Astrocyte of the spinal cord (primary cell): ENCODE data around the gene HTT.
"Not testable (repeated sequence)": the region's sequence is repeated elsewhere in the genome, so short reads cannot be mapped to it uniquely, and the experiment has no call there.

Experiments
- DNase-seq: peaks from one replicate; pipeline ENCODE4 v3.0.0; 2011; ENCODE audit warnings: low read depth, low spot score
- H3K4me3 ChIP-seq: 2 replicates; pipeline ENCODE4 v1.5.1; 2011; ENCODE audit warnings: low read depth, mild to moderate bottlenecking, low read length, moderate library complexity
- CTCF ChIP-seq: IDR thresholded peaks from 2 replicates; pipeline ENCODE4 v1.5.1; 2012; ENCODE audit warnings: low read depth, mild to moderate bottlenecking, low read length, inconsistent platforms
- in situ Hi-C: cut with HindIII; loops from 2 replicates; pipeline ENCODE4 v1.10.0; 2017; ENCODE audit warnings: low sequenced_read_pairs

The HTT gene

GRCh38 chr4:3046623-3047022 is 27.9 kb upstream of the HTT start:
- no peak overlapping the region for H3K4me3 ChIP-seq
- no peak for DNase-seq
- TF ChIP-seq CTCF: no peak
- in situ Hi-C loops: no loop called here

GRCh38 chr4:3047464-3048286 is 26.8 kb upstream of the HTT start:
- H3K4me3 ChIP-seq: no peak overlapping the region

GRCh38 chr4:3051141-3051897 is 23.2 kb upstream of the HTT start:
- in situ Hi-C loops, DNase-seq, H3K4me3 ChIP-seq: not testable (repeated sequence)

More at GRCh38 chr4:3047464-3048286, 26.8 kb upstream of the HTT start:
- peak; percentile 32 for DNase-seq
- in situ Hi-C loops: no loop called here
- TF ChIP-seq CTCF: peak; percentile 86

- TF ChIP-seq CTCF: no peak
- in situ Hi-C loops: no loop called here
- no peak overlapping the region for H3K4me3 ChIP-seq
- DNase-seq: no peak
These were observed 20.2 kb upstream of the HTT start for GRCh38 chr4:3054169-3054759.

GRCh38 chr4:3059943-3060342 is 14.5 kb upstream of the HTT start:
- in situ Hi-C loops: no loop called here
- TF ChIP-seq CTCF: no peak
- H3K4me3 ChIP-seq: no peak overlapping the region
- DNase-seq: no peak

GRCh38 chr4:3060946-3061345 is 13.5 kb upstream of the HTT start:
- no peak overlapping the region for H3K4me3 ChIP-seq
- in situ Hi-C loops: no loop called here
- no peak for DNase-seq
- TF ChIP-seq CTCF: no peak
